IMR-90 (cell line): ENCODE results near the gene DPPA3. TPM values are rescaled to one million over a fixed set of nuclear protein-coding genes. Genes with fewer than 3 reads are reported as not detected.

Experiments
- ATAC-seq: fragments of 200-7000 bp; cut with Tn5 transposase; 2 replicates; pipeline ENCODE4 v1.9.1; 2020; ENCODE audit warnings: low read depth, mild to moderate bottlenecking, moderate library complexity
- BruUV-seq: library from RNA; stranded (reverse); fragments of 400-500 nt; replicated peaks from 2 replicates; lab custom pipeline; 2021; lab: Mats Ljungman, UMichigan
- CTCF ChIA-PET: fragments of 300-600 bp; formaldehyde crosslinking; extraction: SDS; loops from one replicate; lab custom pipeline; 2021; ENCODE audit warnings: antibody characterized with exemption; lab: Yijun Ruan, JAX
- POLR2A ChIA-PET: fragments of 300-600 bp; sonication (Branson Sonifier 250); formaldehyde crosslinking; loops from one replicate; lab custom pipeline; 2022; ENCODE audit warnings: antibody characterized with exemption; ENCODE audit not compliant: unreplicated experiment; lab: Charles Lee
- DNase-seq: peaks from one replicate; pipeline ENCODE4 v3.0.0; 2013
- H2AFZ ChIP-seq: replicated peaks from 2 replicates; pipeline ENCODE3; 2013; ENCODE audit warnings: low read length, mild to moderate bottlenecking; ENCODE audit not compliant: poor library complexity
- H2AK5ac ChIP-seq: 2 replicates; pipeline ENCODE4 v1.6.1; 2013; ENCODE audit warnings: low read depth, low read length, inconsistent platforms
- H2AK9ac ChIP-seq: replicated peaks from 2 replicates; pipeline ENCODE3; 2013; ENCODE audit warnings: mild to moderate bottlenecking, low read depth, low read length, moderate library complexity; ENCODE audit not compliant: poor library complexity
- H2BK120ac ChIP-seq: 2 replicates; pipeline ENCODE4 v1.6.1; 2013; ENCODE audit warnings: low read depth, low read length, inconsistent platforms
- H2BK15ac ChIP-seq: 3 replicates; pipeline ENCODE4 v1.6.1; 2013; ENCODE audit warnings: low read depth, low read length, inconsistent platforms
- H2BK20ac ChIP-seq: 2 replicates; pipeline ENCODE4 v1.6.1; 2013; ENCODE audit warnings: low read depth, mild to moderate bottlenecking, inconsistent platforms, low read length, moderate library complexity
- H2BK5ac ChIP-seq: 2 replicates; pipeline ENCODE4 v1.6.1; 2013; ENCODE audit warnings: mild to moderate bottlenecking, low read depth, low read length, inconsistent platforms; ENCODE audit not compliant: poor library complexity, severe bottlenecking
- H3K14ac ChIP-seq: replicated peaks from 2 replicates; pipeline ENCODE4 v1.6.1; 2013; ENCODE audit warnings: low read depth, low read length, inconsistent platforms
- H3K18ac ChIP-seq: 2 replicates; pipeline ENCODE4 v1.6.1; 2013; ENCODE audit warnings: low read depth, low read length, control low read depth
- H3K23ac ChIP-seq: 2 replicates; pipeline ENCODE4 v1.6.1; 2013; ENCODE audit warnings: low read depth, low read length, inconsistent platforms
- H3K27ac ChIP-seq: 2 replicates; pipeline ENCODE4 v1.5.1; 2013; ENCODE audit warnings: mild to moderate bottlenecking, control low read depth, low read length; ENCODE audit not compliant: insufficient read depth
- H3K27me3 ChIP-seq: 2 replicates; pipeline ENCODE4 v1.6.1; 2013; ENCODE audit warnings: low read length; ENCODE audit not compliant: control insufficient read depth, insufficient read depth
- H3K36me3 ChIP-seq: 2 replicates; pipeline ENCODE4 v1.6.1; 2013; ENCODE audit warnings: low read length, mixed read lengths; ENCODE audit not compliant: control insufficient read depth, insufficient read depth
- H3K4ac ChIP-seq: 2 replicates; pipeline ENCODE4 v1.6.1; 2013; ENCODE audit warnings: low read depth, low read length, inconsistent platforms
- H3K4me1 ChIP-seq: 2 replicates; pipeline ENCODE4 v1.6.1; 2013; ENCODE audit warnings: low read length, mixed read lengths; ENCODE audit not compliant: control insufficient read depth, insufficient read depth
- H3K4me2 ChIP-seq: 2 replicates; pipeline ENCODE4 v1.6.1; 2013; ENCODE audit warnings: low read depth, mild to moderate bottlenecking, control low read depth, low read length, moderate library complexity
- H3K4me3 ChIP-seq: 2 replicates; pipeline ENCODE4 v1.5.1; 2013; ENCODE audit warnings: low read depth, mild to moderate bottlenecking, control low read depth, low read length, moderate library complexity; ENCODE audit not compliant: insufficient read depth
- H3K56ac ChIP-seq: 2 replicates; pipeline ENCODE4 v1.6.1; 2013; ENCODE audit warnings: low read length, inconsistent platforms; ENCODE audit not compliant: insufficient read depth; ENCODE audit errors: extremely low read depth
- H3K79me1 ChIP-seq, 2 experiments: 2 replicates each; pipeline ENCODE4 v1.6.1; 2013; ENCODE audit warnings: low read length in 2 of 2, inconsistent platforms in 1 of 2, low read depth in 1 of 2
- H3K9ac ChIP-seq: 2 replicates; pipeline ENCODE4 v1.6.1; 2013; ENCODE audit warnings: low read depth, low read length, control low read depth
- H3K9me1 ChIP-seq: 2 replicates; pipeline ENCODE4 v1.6.1; 2013; ENCODE audit warnings: low read length, inconsistent platforms; ENCODE audit not compliant: insufficient read depth
- H3K9me3 ChIP-seq: 2 replicates; pipeline ENCODE4 v1.6.1; 2013; ENCODE audit warnings: low read length; ENCODE audit not compliant: control insufficient read depth, insufficient read depth
- H4K20me1 ChIP-seq: 2 replicates; pipeline ENCODE4 v1.6.1; 2013; ENCODE audit warnings: low read length, inconsistent platforms; ENCODE audit not compliant: insufficient read depth
- H4K5ac ChIP-seq: 2 replicates; pipeline ENCODE4 v1.6.1; 2013; ENCODE audit warnings: mild to moderate bottlenecking, low read depth, low read length, control low read depth
- H4K8ac ChIP-seq, 2 experiments: 2 replicates each; pipeline ENCODE4 v1.6.1; 2013; ENCODE audit warnings: low read depth in 2 of 2, low read length in 2 of 2, control low read depth in 1 of 2, inconsistent platforms in 1 of 2
- H4K91ac ChIP-seq: 2 replicates; pipeline ENCODE4 v1.6.1; 2013; ENCODE audit warnings: low read depth, low read length, inconsistent platforms; ENCODE audit not compliant: insufficient read depth
- BHLHE40 ChIP-seq: fragments of 150-350 bp; IDR thresholded peaks from 2 replicates; pipeline ENCODE4 v1.6.1; 2016; ENCODE audit warnings: mild to moderate bottlenecking, low read depth, low read length
- CEBPB ChIP-seq: IDR thresholded peaks from 2 replicates; pipeline ENCODE4 v1.6.1; 2012; ENCODE audit warnings: low read depth, low read length, improper control_type of control experiment
- CHD1 ChIP-seq: IDR thresholded peaks from 2 replicates; pipeline ENCODE4 v1.6.1; 2012; ENCODE audit warnings: low read depth, low read length, improper control_type of control experiment
- CTCF ChIP-seq: conservative IDR thresholded peaks from 2 replicates; pipeline ENCODE4 v1.5.1; 2012; ENCODE audit warnings: mild to moderate bottlenecking, low read depth, low read length, improper control_type of control experiment
- ELK1 ChIP-seq: fragments of 150-350 bp; IDR thresholded peaks from 2 replicates; pipeline ENCODE4 v1.6.1; 2016; ENCODE audit warnings: low read depth, mild to moderate bottlenecking, low read length, moderate library complexity, borderline replicate concordance
- FOS ChIP-seq: fragments of 150-350 bp; IDR thresholded peaks from 2 replicates; pipeline ENCODE4 v1.6.1; 2016; ENCODE audit warnings: low read depth, low read length
- MAFK ChIP-seq: IDR thresholded peaks from 2 replicates; pipeline ENCODE4 v1.6.1; 2012; ENCODE audit warnings: low read depth, low read length, improper control_type of control experiment
- MAZ ChIP-seq: IDR thresholded peaks from 2 replicates; pipeline ENCODE4 v1.6.1; 2012; ENCODE audit warnings: low read depth, mild to moderate bottlenecking, low read length, improper control_type of control experiment, moderate library complexity, borderline replicate concordance
- MXI1 ChIP-seq: IDR thresholded peaks from 2 replicates; pipeline ENCODE4 v1.6.1; 2012; ENCODE audit warnings: low read depth, mild to moderate bottlenecking, low read length, moderate library complexity, borderline replicate concordance
- NFE2L2 ChIP-seq: fragments of 150-350 bp; IDR thresholded peaks from 2 replicates; pipeline ENCODE4 v1.6.1; 2016; ENCODE audit warnings: low read depth, mild to moderate bottlenecking, low read length
- POLR2A ChIP-seq: IDR thresholded peaks from 2 replicates; pipeline ENCODE4 v1.6.1; 2012; ENCODE audit warnings: mild to moderate bottlenecking, low read depth, low read length
- RAD21 ChIP-seq: IDR thresholded peaks from 2 replicates; pipeline ENCODE4 v1.6.1; 2012; ENCODE audit warnings: low read length, improper control_type of control experiment
- RCOR1 ChIP-seq: IDR thresholded peaks from 2 replicates; pipeline ENCODE4 v1.6.1; 2012; ENCODE audit warnings: mild to moderate bottlenecking, low read length, improper control_type of control experiment; ENCODE audit not compliant: insufficient replicate concordance
- RFX5 ChIP-seq: IDR thresholded peaks from 2 replicates; pipeline ENCODE4 v1.8.0; 2012; ENCODE audit warnings: low read depth, mild to moderate bottlenecking, low read length, moderate library complexity
- SMC3 ChIP-seq: fragments of 150-350 bp; IDR thresholded peaks from 2 replicates; pipeline ENCODE4 v1.6.1; 2016; ENCODE audit warnings: low read depth, mild to moderate bottlenecking, antibody characterized with exemption, low read length, moderate library complexity
- USF2 ChIP-seq: fragments of 150-350 bp; IDR thresholded peaks from 2 replicates; pipeline ENCODE4 v1.6.1; 2017; ENCODE audit warnings: mild to moderate bottlenecking, antibody characterized with exemption, low read length, low read depth
- WGBS, 2 experiments: methylation state at CpG; one replicate each; pipeline versions ENCODE4 v1.1.5 to v1.1.7; 2013; ENCODE audit warnings: missing lambda C conversion rate in 2 of 2; ENCODE audit not compliant: insufficient read length in 1 of 2; ENCODE audit errors: extremely low coverage in 2 of 2; 5-methylcytosine and 5-hydroxymethylcytosine counted together
- dilution Hi-C: fragments of 300-500 bp; cut with HindIII; formaldehyde crosslinking; loops from one replicate; pipeline ENCODE4 v1.14.3; 2018; ENCODE audit warnings: low sequenced_read_pairs; ENCODE audit not compliant: unreplicated experiment
- in situ Hi-C: fragments of 300-500 bp; cut with MboI; formaldehyde crosslinking; loops from 3 replicates; pipeline ENCODE4 v1.14.3; 2019; ENCODE audit warnings: low sequenced_read_pairs, inconsistent platforms, mixed read lengths
- intact Hi-C: fragments of 100-400 bp; cut with micrococcal nuclease; formaldehyde crosslinking; loops from 2 replicates; pipeline ENCODE4 v1.10.0; 2022
- polyA plus RNA-seq, 3 experiments: library from polyadenylated mRNA; depleted of rRNA; stranded (reverse); fragments of >200 nt; gene quantifications; 2 replicates each; pipeline ENCODE4 v1.2.3, GENCODE V29; 2012; ENCODE audit warnings: low replicate concordance in 1 of 3
- total RNA-seq: library from RNA; depleted of rRNA; stranded (reverse); fragments of >200 nt; gene quantifications from 2 replicates; pipeline ENCODE4 v1.2.3, GENCODE V29; 2012

Gene DPPA3
- total and polyA plus RNA-seq, 2 of the 4 experiments (the other 2 are of a cell fraction) = not detected

GRCh38 chr12:7668171-7668570 lies 43.1 kb upstream of the DPPA3 start:
- H4K91ac ChIP-seq = no peak overlapping the region
- H3K9me3 ChIP-seq = no peaks in the 10 kb centered on the region
- ChIA-PET POLR2A (no interaction called here), CTCF (interaction anchor here (0.6 kb wide), 1 partner anchor 13 kb away, joined by 5 read pairs; no protein-coding TSS in a partner anchor)
- no peak overlapping the region for H3K14ac ChIP-seq
- no TSS peak for BruUV-seq
- dilution Hi-C loops (no loop called here), in situ Hi-C loops (no loop called here), intact Hi-C loops (no loop called here)
- TF ChIP-seq BHLHE40 (no peak), SMC3 (no peak), ELK1 (no peak), CHD1 (no peak), FOS (no peak), RFX5 (no peak), RCOR1 (no peak), CEBPB (no peak), USF2 (no peak), NFE2L2 (no peak), CTCF (no peak), MAFK (no peak), MAZ (no peak), POLR2A (no peak), RAD21 (no peak), MXI1 (no peak)
- no peak overlapping the region for H3K9ac ChIP-seq
- no peaks in the 10 kb centered on the region for H3K9me1 ChIP-seq
- H3K4me3 ChIP-seq = no peak overlapping the region
- no peak overlapping the region for H4K5ac ChIP-seq
- H2BK20ac ChIP-seq = no peak overlapping the region
- H3K4me2 ChIP-seq = no peak overlapping the region
- H3K79me1 ChIP-seq = no peaks in the 10 kb centered on the region
- no peak overlapping the region for H3K4ac ChIP-seq
- no peaks in the 10 kb centered on the region for H3K4me1 ChIP-seq
- H3K56ac ChIP-seq = no peak overlapping the region
- no peak overlapping the region for H2BK5ac ChIP-seq
- DNase-seq = no peak
- no peaks in the 10 kb centered on the region for H3K36me3 ChIP-seq
- no peak overlapping the region for H2BK120ac ChIP-seq
- no peak overlapping the region for H2BK15ac ChIP-seq
- H2AK5ac ChIP-seq = no peak overlapping the region
- no CpG with 5 or more reads among the region's 5 CpGs for WGBS, 2 experiments
- H2AK9ac ChIP-seq = no peak overlapping the region
- H3K27me3 ChIP-seq = no peaks in the 10 kb centered on the region
- H4K20me1 ChIP-seq = no peaks in the 10 kb centered on the region
- no peak overlapping the region for H3K18ac ChIP-seq
- H3K27ac ChIP-seq = no peak overlapping the region
- no peak for ATAC-seq
- H4K8ac ChIP-seq = no peak overlapping the region
- no peak overlapping the region for H2AFZ ChIP-seq
- H3K23ac ChIP-seq = no peak overlapping the region
